ENCODE results near the gene POLE4. TPM values are rescaled to one million over a fixed set of nuclear protein-coding genes. Genes with fewer than 3 reads are reported as not detected.

Gene POLE4
- total and polyA plus RNA-seq, 4 donors, result 6.5 to 115 (median 23.9) TPM

GRCh38 chr2:74982577-74982976 is 24.1 kb downstream of the POLE4 start (continued):
- no peak for TF ChIP-seq FOXA2 (IDR thresholded peaks at IDR 0.05)
- TF ChIP-seq JUND (IDR thresholded peaks at IDR 0.05), result no peak
- no peak for TF ChIP-seq NR2F2 (IDR thresholded peaks at IDR 0.05)
- no peak for TF ChIP-seq SP1 (IDR thresholded peaks at IDR 0.05)
- no peak for TF ChIP-seq MAX (IDR thresholded peaks at IDR 0.05)

GRCh38 chr2:74983631-74984392 is 25.4 kb downstream of the POLE4 start:
- TF ChIP-seq HNF4A (conservative IDR thresholded peaks at IDR 0.05) (no peak), REST (IDR thresholded peaks at IDR 0.05) (no peak)
- 96% methylated on average over 5 of the region's 5 CpGs for WGBS
- Histone ChIP-seq H3K4me1 (ENCODE audit: control insufficient read depth in 4 of 4, insufficient read depth in 4 of 4, low read length in 3 of 4) (no peaks in the 10 kb centered on the region), H3K9me3 (ENCODE audit: control insufficient read depth in 4 of 4, low read length in 3 of 4) (no peaks in the 10 kb centered on the region), H3K9ac (ENCODE audit: low read depth in 1 of 2, low read length in 2 of 2) (no peak overlapping the region), H3K4me3 (ENCODE audit: low read depth in 1 of 3, low read length in 3 of 3) (no peak overlapping the region), H3K27me3 (ENCODE audit: control insufficient read depth in 4 of 4, insufficient read depth in 4 of 4, low read length in 3 of 4) (no peaks in the 10 kb centered on the region), H3K36me3 (ENCODE audit: control insufficient read depth in 4 of 4, insufficient read depth in 3 of 4, low read depth in 1 of 4, low read length in 3 of 4) (no peaks in the 10 kb centered on the region), H3K27ac (ENCODE audit: low read depth in 1 of 2, low read length in 2 of 2) (no peak overlapping the region)
- no peak for DNase-seq (ENCODE audit: low spot score)

- no peaks in the 10 kb centered on the region for H3K4me1 ChIP-seq (ENCODE audit: control insufficient read depth in 4 of 4, insufficient read depth in 4 of 4, low read length in 3 of 4)
- no peak for TF ChIP-seq YY1 (IDR thresholded peaks at IDR 0.05)
- no peak for TF ChIP-seq MAX (IDR thresholded peaks at IDR 0.05)
- no peak for TF ChIP-seq JUND (IDR thresholded peaks at IDR 0.05)
- no peak for TF ChIP-seq GABPA (IDR thresholded peaks at IDR 0.05 in 1 of 2, conservative IDR thresholded peaks at IDR 0.05 in 1 of 2)
- H3K36me3 ChIP-seq (ENCODE audit: control insufficient read depth in 4 of 4, insufficient read depth in 3 of 4, low read depth in 1 of 4, low read length in 3 of 4), result no peaks in the 10 kb centered on the region
- no peak overlapping the region for H3K4me3 ChIP-seq (ENCODE audit: low read depth in 1 of 3, low read length in 3 of 3)
- no peak overlapping the region for H3K27ac ChIP-seq (ENCODE audit: low read depth in 1 of 2, low read length in 2 of 2)
- 93% methylated on average over 3 of the region's 3 CpGs for WGBS
- no peak overlapping the region for H3K9ac ChIP-seq (ENCODE audit: low read depth in 1 of 2, low read length in 2 of 2)
- no peaks in the 10 kb centered on the region for H3K27me3 ChIP-seq (ENCODE audit: control insufficient read depth in 4 of 4, insufficient read depth in 4 of 4, low read length in 3 of 4)
- H3K9me3 ChIP-seq (ENCODE audit: control insufficient read depth in 4 of 4, low read length in 3 of 4), result no peaks in the 10 kb centered on the region
- DNase-seq (ENCODE audit: low spot score), result no peak
Observed at GRCh38 chr2:74984947-74985637, 26.6 kb downstream of the POLE4 start.

Data from liver (tissue), 9 donors.